HG03520 (cell line): ENCODE measurements around the gene EPHA1.

Source experiments
- ATAC-seq: cut with Tn5 transposase; IDR thresholded peaks from one replicate; pipeline ENCODE4 v1.9.1; 2021; ENCODE audit warnings: mild to moderate bottlenecking, moderate library complexity; ENCODE audit not compliant: unreplicated experiment

The EPHA1 gene

DNA sequence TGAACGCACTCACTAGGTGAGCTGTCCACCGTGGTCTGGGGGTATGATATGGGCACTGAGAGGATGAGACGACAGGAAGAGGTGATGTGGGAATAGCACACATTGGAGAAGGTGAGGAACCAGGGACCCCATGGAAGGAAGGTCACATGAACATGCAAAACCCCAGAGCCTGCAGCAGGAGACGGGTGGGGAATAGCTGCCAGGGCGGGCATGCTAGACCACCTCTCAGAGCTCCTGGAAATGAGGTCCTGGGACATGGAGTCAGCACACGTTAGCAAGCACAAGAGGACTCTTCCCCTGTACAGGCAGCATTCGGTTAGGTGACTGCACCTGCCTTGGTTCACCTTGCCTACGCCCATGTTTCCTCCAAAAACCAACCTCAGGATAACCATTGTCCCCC is 54.3 kb downstream of the EPHA1 start:
- no peak for ATAC-seq

DNA sequence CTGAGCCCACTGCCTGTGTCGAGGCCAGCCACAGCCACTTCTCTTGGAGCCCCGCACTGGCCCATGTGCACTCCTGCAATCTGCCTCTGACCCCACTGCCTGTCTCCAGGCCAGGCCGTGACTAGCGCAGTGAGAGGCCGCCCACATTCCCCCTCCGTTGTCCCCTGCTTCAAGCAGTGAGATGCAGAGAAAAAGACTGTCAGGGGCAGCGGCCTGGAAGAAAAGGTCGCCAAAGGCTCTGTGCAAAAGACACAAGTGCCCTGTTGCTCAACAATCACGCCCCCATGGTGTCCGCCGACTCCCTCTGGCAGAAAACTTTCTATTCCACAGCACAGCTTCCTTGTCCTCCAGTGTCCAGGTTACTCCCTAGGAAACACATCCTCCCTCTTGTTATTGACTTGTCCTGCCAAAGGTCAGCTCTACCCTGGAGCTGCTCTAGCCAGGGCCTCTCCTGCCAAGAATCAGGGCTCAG is 56.1 kb downstream of the EPHA1 start:
- ATAC-seq = no peak

DNA sequence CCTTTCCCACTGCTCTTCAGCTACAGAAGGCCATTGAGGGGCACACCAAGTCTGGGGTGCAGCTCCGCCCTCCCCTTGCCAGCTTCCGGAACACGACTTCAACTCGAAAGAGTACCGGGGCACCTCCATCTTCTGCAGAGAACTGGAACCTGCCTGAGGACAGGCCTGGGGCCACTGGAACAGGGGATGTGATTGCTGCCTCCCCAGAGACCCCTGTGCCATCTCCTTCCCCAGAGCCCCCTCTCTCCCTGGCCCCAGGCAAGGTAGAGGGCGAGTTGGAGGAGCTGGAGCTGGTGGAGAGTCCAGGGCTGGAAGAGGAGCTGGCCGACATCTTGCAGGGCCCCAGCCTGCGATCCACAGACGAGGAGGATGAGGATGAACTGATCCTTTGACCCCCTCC is 57.1 kb downstream of the EPHA1 start:
- ATAC-seq = no peak

DNA sequence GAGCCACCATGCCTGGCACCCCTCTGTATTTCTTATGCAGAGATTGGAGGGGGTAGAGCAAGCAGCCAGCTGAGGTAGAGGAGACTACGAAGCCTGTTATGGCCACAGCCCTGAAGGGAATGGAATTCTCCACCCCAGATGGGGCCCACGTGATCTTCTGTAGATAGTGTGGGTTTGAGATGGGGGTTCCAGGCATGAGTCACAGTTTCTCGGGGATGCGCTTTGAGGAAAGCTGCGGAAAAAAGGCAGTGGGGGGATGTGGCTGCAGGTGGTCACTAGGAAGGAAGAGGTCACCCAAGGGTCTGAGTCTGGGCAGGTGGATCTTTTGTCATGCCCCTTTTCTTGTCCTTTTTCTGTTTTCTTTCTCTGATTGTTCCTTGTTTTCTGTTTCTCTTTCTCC is 57.6 kb downstream of the EPHA1 start:
- no peak for ATAC-seq

DNA sequence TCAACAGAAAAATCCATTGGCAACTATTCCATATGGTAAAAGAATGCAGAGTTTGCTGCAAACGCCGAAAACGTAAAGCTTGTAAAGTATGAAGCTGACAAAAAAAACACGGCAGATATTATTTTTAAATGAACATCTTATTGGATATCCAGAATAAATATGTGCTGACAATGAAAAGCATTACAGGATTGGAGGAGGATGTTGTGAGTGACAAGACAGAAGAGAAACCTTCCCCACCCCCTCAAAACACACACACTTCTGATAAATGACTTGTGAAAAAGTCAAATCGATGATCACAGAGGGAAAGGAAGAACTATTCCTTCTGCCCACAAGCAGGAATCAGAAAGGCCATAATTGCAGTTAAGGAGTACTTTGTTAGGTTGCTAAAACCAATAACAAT is 60.7 kb downstream of the EPHA1 start:
- no peak for ATAC-seq

DNA sequence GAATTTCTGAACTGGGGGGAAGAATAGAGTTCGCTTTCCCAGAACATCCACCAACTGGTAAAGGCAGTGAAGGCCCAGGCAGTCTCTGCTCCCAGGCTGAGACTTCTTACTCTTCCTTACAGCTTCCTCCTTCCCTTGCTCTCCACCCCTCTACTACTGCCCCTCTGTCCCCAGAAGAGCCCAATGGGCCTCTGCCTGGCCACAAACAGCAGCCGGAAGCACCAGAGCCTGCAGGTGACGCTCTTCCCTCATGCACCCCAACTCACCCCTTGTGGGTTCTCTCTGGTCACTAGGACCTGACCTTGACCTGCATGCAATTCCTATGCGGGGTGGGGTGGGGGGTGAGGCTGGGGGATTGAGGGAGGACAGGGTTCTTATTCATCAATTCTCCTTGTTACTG is 62.6 kb downstream of the EPHA1 start:
- no peak for ATAC-seq

DNA sequence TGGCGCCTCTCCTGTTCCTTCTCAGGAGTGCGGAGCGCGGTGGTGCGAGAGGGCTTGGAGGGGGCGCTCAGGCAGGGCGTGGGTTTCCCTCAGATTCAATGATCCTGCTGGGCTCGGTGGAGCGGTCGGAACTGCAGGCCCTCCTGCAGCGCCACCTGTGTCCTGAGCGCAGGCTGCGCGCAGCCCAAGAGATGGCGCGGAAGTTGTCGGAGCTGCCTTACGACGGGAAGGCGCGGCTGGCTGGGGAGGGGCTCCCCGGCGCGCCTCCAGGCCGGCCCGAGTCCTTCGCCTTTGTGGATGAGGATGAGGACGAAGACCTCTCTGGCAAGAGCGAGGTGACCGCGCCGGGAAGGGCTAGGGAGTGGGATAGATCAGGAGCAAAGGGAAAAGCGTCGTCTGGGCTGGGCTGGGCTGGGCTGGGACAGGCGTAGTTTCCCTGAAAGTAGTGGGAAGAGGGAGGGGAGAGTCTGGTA is 63.2 kb downstream of the EPHA1 start:
- ATAC-seq = no peak

DNA sequence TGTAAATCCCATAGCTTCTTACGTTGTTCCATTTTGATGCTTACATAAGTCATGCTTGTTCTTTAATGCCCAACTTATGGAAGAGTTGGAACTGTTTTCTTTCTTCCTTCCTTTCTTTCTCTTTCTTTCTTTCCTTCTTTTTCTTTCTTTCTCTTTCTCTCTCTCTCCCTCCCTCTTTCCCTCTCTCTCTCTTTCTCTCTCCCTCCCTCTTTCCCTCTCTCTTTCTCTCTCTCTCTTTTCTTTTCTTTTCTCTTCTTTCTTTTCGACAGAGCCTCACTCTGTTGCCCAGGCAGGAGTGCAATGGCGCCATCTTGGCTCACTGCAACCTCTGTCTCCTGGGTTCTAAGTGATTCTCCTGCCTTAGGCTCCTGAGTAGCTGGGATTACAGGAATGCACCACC is 65.1 kb downstream of the EPHA1 start:
- ATAC-seq = no peak

DNA sequence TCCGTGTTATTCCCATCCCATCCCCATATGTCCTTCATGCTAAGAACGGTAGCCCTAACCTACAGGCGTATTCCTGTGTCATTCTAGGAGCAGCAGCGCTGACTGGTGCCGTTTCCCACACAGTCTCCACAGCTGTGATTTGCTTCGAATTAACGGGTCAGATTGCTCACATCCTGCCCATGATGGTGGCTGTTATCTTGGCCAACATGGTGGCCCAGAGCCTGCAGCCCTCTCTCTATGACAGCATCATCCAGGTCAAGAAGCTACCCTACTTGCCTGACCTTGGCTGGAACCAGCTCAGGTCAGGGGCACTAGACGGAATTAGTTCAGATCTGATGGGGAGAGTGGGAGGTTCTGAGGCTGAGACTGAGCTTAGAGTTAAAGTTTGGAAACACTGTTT is 66.8 kb downstream of the EPHA1 start:
- no peak for ATAC-seq
